Parathyroid adenoma (tissue), 2 donors: ENCODE results near the gene DNAH1.

ENCODE experiments used
- H2AFZ ChIP-seq: fragments of 300-600 bp; sonication (generic); one replicate; pipeline ENCODE4 v1.7.0; 2017; ENCODE audit warnings: antibody characterized with exemption, mild to moderate bottlenecking
- H3K27ac ChIP-seq: fragments of 300-600 bp; sonication (generic); one replicate; pipeline ENCODE4 v1.7.0; 2017
- H3K27me3 ChIP-seq: fragments of 300-600 bp; sonication (generic); one replicate; pipeline ENCODE4 v1.7.0; 2017; ENCODE audit warnings: low read length; ENCODE audit not compliant: control insufficient read depth, insufficient read depth
- H3K36me3 ChIP-seq: fragments of 300-600 bp; sonication (generic); one replicate; pipeline ENCODE4 v1.7.0; 2017; ENCODE audit warnings: low read length; ENCODE audit not compliant: control insufficient read depth, insufficient read depth
- H3K4me1 ChIP-seq: fragments of 300-600 bp; sonication (generic); one replicate; pipeline ENCODE4 v1.7.0; 2017; ENCODE audit warnings: control low read depth
- H3K4me2 ChIP-seq: fragments of 300-600 bp; sonication (generic); one replicate; pipeline ENCODE4 v1.7.0; 2017; ENCODE audit warnings: low read length
- H3K4me3 ChIP-seq: fragments of 300-600 bp; sonication (generic); one replicate; pipeline ENCODE4 v1.7.0; 2017; ENCODE audit warnings: low read depth, low read length
- H3K79me2 ChIP-seq: fragments of 300-600 bp; sonication (generic); one replicate; pipeline ENCODE4 v1.7.0; 2017; ENCODE audit warnings: control low read depth
- H3K9ac ChIP-seq: fragments of 300-600 bp; sonication (generic); one replicate; pipeline ENCODE4 v1.7.0; 2017; ENCODE audit warnings: mild to moderate bottlenecking
- H3K9me3 ChIP-seq: fragments of 300-600 bp; sonication (generic); one replicate; pipeline ENCODE4 v1.7.0; 2017; ENCODE audit warnings: low read length; ENCODE audit not compliant: control insufficient read depth
- CTCF ChIP-seq: fragments of 300-600 bp; sonication (generic); IDR thresholded peaks from one replicate; pipeline ENCODE4 v1.7.0; 2017; ENCODE audit warnings: antibody characterized with exemption, mild to moderate bottlenecking
- donor health status: primary hyperparathyroidism.

The DNAH1 gene

GRCh38 chr3:52397676-52398399 is 81.7 kb downstream of the DNAH1 start:
- no peak overlapping the region for H3K4me2 ChIP-seq
- no peak overlapping the region for H3K9ac ChIP-seq
- no peaks in the 10 kb centered on the region for H3K4me1 ChIP-seq

DNA sequence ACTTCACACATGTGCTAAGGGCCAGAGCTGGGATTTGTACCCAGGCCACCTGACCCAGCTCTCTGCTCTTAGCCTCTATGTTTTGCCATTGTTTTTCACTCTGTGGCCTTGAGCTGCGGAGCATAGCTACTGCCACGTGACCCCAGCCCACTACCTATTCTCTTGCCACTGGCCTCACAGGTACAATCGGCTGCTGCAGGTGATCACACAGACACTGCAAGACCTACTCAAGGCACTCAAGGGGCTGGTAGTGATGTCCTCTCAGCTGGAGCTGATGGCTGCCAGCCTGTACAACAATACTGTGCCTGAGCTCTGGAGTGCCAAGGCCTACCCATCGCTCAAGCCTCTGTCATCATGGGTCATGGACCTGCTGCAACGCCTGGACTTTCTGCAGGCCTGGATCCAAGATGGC is 82.6 kb downstream of the DNAH1 start:
- Histone ChIP-seq H3K36me3 (no peaks in the 10 kb centered on the region), H3K9ac (no peak overlapping the region), H3K27ac (no peak overlapping the region), H3K27me3 (no peaks in the 10 kb centered on the region), H3K4me3 (no peak overlapping the region), H2AFZ (no peak overlapping the region), H3K4me1 (no peaks in the 10 kb centered on the region), H3K9me3 (no peaks in the 10 kb centered on the region), H3K4me2 (no peak overlapping the region), H3K79me2 (no peaks in the 10 kb centered on the region)
- no peak for TF ChIP-seq CTCF

More at GRCh38 chr3:52397676-52398399, 81.7 kb downstream of the DNAH1 start:
- Histone ChIP-seq H3K79me2 (no peaks in the 10 kb centered on the region), H2AFZ (no peak overlapping the region), H3K27ac (no peak overlapping the region), H3K9me3 (no peaks in the 10 kb centered on the region), H3K27me3 (no peaks in the 10 kb centered on the region), H3K36me3 (no peaks in the 10 kb centered on the region), H3K4me3 (no peak overlapping the region)
- no peak for TF ChIP-seq CTCF

DNA sequence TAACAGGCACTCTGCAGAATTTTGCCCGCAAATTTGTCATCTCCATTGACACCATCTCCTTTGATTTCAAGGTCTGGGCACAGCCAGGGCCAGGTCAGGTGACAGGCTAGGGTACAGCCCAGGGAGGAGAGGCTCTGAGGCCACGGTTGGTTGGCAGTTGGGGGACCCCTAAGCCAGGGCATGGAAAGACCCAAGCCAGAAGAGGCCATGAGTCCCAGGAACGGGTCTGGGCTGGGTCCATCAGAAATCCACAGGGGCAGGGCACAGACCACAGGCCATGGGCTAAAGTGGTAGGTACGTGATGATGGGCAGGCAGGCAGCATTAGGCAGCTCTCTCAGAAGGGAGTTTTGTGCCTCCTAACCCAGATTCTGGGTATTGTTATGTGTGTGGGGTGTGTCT is 83.0 kb downstream of the DNAH1 start:
- H3K4me1 ChIP-seq: no peaks in the 10 kb centered on the region
- no peak for TF ChIP-seq CTCF
- H3K9me3 ChIP-seq: no peaks in the 10 kb centered on the region
- H3K27me3 ChIP-seq: no peaks in the 10 kb centered on the region
- no peaks in the 10 kb centered on the region for H3K36me3 ChIP-seq
- no peaks in the 10 kb centered on the region for H3K79me2 ChIP-seq
- no peak overlapping the region for H3K27ac ChIP-seq
- no peak overlapping the region for H2AFZ ChIP-seq
- no peak overlapping the region for H3K4me3 ChIP-seq
- H3K9ac ChIP-seq: no peak overlapping the region
- H3K4me2 ChIP-seq: no peak overlapping the region

- no peaks in the 10 kb centered on the region for H3K4me1 ChIP-seq
- H3K4me3 ChIP-seq: no peak overlapping the region
- H3K27me3 ChIP-seq: no peaks in the 10 kb centered on the region
- no peaks in the 10 kb centered on the region for H3K36me3 ChIP-seq
- H3K9ac ChIP-seq: no peak overlapping the region
- H3K9me3 ChIP-seq: no peaks in the 10 kb centered on the region
- no peak overlapping the region for H3K4me2 ChIP-seq
- no peaks in the 10 kb centered on the region for H3K79me2 ChIP-seq
- H3K27ac ChIP-seq: no peak overlapping the region
- TF ChIP-seq CTCF: no peak
- no peak overlapping the region for H2AFZ ChIP-seq
These were observed 83.5 kb downstream of the DNAH1 start for GRCh38 chr3:52399593-52399992.

GRCh38 chr3:52400275-52400793 is 84.2 kb downstream of the DNAH1 start:
- no peak for TF ChIP-seq CTCF
- H2AFZ ChIP-seq: no peak overlapping the region
- H3K4me2 ChIP-seq: no peak overlapping the region
- H3K9me3 ChIP-seq: no peaks in the 10 kb centered on the region
- no peaks in the 10 kb centered on the region for H3K36me3 ChIP-seq
- no peak overlapping the region for H3K4me3 ChIP-seq
- H3K4me1 ChIP-seq: no peaks in the 10 kb centered on the region
- no peaks in the 10 kb centered on the region for H3K79me2 ChIP-seq
- no peaks in the 10 kb centered on the region for H3K27me3 ChIP-seq
- no peak overlapping the region for H3K27ac ChIP-seq
- H3K9ac ChIP-seq: no peak overlapping the region
